ENCODE measurements around the gene SELPLG.

The SELPLG gene

DNA sequence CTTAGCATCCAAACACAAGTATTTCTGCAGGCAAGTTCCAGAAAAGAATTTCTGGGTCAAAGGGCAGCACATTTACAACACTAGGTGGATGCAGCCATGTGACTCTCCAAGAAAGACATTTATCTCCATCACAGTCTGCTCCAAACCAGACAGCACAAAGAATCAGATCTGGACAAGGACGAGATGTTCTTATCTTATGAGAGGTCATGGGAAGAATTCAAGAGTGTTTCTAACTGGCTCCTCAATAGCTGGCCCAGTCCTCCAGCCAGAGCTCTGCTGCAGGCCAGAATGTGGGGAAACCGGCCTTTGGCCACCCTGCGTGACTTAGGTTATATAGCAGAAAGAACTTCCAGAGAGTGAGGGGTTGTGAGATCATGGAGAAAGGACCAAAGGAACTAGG, 53.2 kb downstream of the SELPLG start:
- in situ Hi-C loops (cut with HindIII; ENCODE audit: low sequenced_read_pairs): no loop called here

DNA sequence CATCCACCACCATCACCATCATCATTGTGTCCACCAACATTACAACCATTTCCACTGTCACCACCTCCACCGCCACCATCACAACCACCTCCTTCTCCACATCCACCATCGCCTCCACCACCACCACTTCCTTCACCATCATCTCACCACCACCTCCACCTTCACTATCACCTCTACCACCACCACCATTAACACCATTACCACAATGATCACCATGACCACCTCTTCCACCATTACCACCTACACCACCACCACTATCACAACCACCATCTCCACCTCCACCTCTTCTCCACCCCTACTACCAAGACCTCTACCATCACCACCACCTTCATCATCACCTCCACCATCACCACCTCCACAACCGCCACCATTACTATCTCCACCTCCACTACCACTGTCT, 54.9 kb downstream of the SELPLG start:
- in situ Hi-C loops (cut with HindIII; ENCODE audit: low sequenced_read_pairs): no loop called here

DNA sequence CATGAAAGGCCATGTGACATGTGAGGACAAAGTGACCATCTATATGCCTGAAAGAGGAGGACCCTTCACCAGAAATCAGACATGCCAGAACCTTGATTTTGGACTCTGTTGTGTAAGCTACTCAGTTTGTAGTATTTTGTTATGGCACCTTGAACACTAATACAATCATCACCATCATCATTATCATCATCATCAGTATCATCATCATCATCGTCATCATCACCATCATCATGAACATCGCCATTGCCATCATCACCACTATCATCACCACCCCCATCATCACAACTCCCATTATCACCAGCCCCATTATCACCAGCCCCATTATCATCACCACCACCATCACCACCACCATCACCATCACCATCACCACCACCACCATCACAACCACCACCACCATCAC, 55.4 kb downstream of the SELPLG start:
- in situ Hi-C loops (cut with HindIII; ENCODE audit: low sequenced_read_pairs): no loop called here

DNA sequence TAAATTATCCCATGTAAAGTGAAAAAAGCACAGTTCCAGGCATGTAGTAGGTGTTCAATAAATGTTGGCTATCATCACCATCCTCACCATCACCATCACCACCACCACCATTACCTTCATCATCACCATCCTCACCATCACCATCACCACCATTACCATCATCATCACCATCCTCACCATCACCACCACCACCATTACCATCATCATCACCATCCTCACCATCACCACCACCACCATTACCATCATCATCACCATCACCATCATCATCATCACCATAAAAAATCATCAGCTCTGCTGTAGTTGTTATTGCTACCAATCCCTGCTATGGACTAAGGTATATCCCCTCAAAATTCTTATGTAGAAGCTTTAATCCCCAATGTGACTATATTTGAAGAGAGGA, 56.2 kb downstream of the SELPLG start:
- in situ Hi-C loops (cut with HindIII; ENCODE audit: low sequenced_read_pairs): no loop called here

DNA sequence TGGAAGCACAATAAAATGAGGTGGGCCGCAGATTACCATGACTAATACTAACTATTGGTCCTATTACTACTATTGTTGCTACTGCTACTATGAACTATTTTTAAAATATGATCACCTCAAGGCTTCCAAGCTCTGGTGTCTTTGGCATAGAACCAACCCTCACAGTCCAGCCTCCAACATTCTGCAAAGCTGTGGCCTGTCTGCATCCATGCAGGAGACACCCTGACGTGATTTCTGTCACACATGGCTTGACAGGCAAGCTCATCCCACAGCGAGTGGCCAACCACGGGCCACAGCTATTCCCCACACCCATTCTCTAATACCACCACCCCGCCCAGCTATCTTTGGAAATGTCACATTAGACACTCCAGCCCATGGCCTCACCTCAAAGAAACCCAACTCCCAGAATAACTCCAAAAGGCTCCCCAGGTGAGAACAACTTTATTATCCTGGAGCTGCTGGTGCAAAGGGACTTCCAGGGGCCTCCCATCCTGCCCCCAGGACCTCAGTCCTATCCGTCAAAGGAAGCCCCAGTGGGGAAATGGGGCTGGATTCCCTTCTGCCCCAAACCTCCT, 56.9 kb downstream of the SELPLG start:
- in situ Hi-C loops (cut with HindIII; ENCODE audit: low sequenced_read_pairs): no loop called here

DNA sequence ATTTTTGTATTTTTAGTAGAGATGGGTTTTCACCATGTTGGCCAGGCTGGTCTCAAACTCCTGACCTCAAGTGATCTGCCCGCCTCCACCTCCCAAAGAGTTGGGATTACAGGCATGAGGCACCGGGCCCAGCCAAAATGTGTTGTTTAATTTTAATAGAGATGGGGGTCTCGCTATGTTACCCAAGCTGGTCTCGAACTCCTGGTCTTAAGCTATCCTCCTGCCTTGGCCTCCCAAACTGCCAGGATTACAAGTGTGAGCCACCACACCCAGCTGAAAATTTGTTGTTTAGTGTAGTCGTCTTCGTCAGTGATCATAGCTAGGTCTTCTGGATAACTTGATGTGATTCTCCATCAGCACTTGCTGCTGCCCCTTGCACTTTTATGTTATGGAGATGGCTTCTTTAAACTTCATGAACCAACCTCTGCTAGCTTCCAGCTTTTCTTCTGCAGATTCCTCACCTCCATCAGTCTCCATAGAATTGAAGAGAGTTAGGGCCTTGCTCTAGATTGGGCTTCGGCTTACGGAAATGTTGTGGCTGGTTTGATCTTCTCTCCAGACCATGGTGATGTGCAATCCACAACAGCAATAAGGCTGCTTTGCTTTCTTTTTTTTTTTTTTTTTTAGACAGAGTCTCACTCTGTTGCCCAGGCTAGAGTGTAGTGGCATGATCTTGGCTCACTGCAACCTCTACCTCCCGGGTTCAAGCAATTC, 58.3 kb downstream of the SELPLG start:
- in situ Hi-C loops (cut with HindIII; ENCODE audit: low sequenced_read_pairs): no loop called here

DNA sequence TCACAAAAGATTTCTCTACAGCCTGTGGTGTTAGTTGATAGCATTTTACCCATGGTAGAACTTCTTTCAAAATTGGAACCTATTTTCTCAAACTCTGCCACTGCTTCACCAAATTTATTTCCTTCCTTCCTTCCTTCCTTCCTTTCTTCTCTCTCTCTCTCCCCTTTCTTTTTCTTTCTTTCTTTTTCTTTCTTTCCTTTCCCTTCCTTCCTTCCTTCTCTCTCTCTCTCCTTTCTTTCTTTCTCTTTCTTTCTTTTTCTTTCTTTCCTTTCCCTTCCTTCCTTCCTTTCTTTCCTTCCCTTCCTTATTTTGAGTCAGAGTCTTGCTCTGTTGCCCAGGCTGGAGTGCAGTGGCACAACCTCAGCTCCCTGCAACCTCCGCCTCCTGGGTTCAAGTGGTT, 59.4 kb downstream of the SELPLG start:
- in situ Hi-C loops (cut with HindIII; ENCODE audit: low sequenced_read_pairs): loop anchor here (25.0 kb wide), 1 partner anchor 538 kb away; the partner anchor contains the start of gene ACACB

DNA sequence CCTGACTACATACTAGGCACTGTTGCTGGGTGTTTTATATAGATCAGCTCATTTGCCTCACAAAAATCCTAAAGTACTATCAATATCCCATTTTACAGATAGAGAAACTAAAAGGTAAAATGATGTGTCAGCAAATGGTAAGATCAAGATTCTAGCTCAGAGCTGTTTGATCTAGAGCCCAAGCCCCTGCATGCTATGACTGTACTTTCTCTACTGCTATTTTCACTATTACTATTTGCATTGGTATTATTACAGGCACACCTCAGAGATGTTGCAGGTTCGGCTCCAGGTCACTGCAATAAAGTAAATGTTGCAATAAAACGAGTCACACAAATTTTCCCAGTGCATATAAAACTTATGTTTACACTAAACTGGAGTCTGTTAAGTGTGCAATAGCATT, 60.4 kb downstream of the SELPLG start:
- in situ Hi-C loops (cut with HindIII; ENCODE audit: low sequenced_read_pairs): loop anchor here (25.0 kb wide), 1 partner anchor 539 kb away; the partner anchor contains the start of gene ACACB

DNA sequence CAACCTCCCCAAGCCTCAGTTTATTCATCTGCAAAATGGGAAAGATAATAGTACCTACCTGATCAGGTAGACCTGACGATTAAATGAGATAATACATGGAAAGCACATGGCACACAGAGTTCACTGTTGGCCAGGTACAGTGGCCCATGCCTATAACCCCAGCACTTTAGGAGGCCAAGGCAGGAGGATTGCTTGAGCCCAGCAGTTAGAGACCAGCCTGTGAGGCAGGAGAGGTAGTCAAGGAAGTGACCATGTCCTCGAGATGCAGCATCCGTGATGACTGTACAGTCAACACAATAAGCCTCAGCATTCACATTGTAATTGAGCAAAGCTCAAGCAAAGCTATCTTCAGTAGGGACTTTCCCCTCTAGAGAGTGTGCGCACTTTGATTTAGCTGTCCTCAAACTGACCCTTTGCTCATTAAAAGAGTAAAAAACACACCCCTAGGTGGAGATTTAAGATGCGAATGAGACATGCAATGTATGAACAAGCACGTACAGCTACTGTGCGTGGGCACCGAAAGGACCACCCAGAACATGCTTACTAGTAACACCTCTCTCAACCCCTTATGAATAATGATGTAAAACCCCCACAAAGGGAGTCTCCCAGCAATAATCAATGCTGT, 61.4 kb downstream of the SELPLG start:
- in situ Hi-C loops (cut with HindIII; ENCODE audit: low sequenced_read_pairs): loop anchor here (25.0 kb wide), 1 partner anchor 540 kb away; the partner anchor contains the start of gene ACACB

All from endothelial cell of hepatic sinusoid (primary cell).